NCI-H446 treated with DMSO at 0.1 percent for 48 hours (cell line): Measurements from ENCODE around the gene SNX21.

ENCODE experiments used
- DNase-seq: peaks from one replicate; lab custom pipeline; 2025; lab: John Stamatoyannopoulos, UW

The SNX21 gene

DNA sequence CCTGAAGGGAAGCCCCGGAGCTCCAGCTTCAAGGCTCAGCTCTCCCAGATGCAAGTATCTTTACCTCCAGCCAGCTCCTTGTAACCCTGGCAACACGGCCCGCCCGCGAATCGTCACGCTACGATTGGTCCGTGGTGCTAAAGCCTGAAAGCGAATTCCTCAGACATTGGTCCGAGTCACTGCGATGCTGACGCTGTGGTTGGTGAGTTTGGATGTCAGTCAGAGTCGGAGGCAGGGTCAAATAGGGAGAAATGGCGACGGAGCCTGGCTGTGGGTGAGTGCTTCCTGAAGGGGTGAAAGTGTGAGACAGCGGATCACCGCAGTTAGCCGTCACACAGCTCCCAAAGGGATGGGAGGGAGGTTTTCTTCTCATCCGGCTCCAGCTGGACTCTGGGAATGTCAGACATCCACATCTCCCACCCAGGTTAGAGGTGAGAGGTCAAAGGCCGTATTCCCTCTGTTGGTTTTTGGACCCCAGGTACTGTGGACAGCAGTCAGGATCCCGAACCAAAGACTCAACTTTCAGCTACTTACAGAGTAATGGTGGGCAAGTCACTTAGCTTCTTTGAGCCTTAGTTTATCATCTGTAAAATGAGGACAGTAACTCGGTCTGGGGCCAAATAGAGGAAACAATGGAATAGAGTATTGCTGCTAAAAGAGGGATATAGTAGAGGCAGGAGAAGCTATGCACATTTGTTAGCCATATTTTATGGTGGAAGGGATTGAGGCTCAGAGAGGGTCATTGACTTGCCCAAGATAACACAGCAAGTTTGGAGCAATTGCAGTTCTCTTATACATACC lies 47.6 kb downstream of the SNX21 start, which contains the start of gene ZSWIM1:
Gene ZSWIM1 (plus strand): TSS at position 240 of the 801 bp plus-strand sequence. CDS start 1,366 bp downstream, outside the sequence.
- peak; percentile 97 for DNase-seq

DNA sequence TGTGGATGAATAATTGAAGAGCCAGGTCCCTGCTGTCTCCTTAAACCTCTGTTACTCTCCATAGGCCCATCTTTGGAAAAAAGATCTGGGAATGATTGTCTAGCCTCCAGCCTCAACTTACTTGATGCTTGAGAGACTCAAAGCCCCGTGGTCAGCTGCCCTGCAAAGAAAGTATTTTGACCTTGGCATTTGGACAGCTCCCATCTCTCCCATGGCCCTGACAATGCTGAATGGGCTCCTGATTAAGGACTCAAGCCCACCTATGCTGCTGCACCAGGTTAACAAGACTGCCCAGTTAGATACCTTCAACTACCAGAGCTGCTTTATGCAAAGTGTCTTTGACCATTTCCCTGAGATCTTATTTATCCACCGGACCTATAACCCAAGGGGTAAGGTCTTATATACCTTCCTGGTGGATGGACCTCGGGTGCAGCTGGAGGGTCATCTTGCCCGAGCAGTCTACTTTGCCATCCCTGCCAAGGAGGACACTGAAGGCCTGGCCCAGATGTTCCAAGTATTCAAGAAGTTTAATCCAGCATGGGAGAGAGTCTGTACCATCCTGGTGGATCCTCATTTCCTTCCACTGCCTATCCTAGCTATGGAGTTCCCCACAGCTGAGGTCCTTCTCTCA lies 49.0 kb downstream of the SNX21 start:
- no peak for DNase-seq

DNA sequence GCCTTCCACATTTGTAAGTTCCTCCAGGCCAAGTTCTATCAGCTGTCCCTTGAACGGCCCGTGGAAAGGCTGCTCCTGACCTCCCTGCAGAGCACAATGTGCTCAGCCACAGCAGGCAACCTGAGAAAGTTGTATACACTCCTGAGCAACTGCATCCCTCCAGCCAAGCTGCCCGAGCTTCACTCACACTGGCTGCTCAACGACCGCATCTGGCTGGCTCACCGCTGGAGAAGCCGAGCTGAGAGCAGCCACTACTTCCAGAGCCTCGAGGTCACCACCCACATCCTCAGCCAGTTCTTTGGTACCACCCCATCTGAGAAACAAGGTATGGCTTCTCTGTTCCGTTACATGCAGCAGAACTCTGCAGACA lies 49.5 kb downstream of the SNX21 start:
- no peak for DNase-seq

DNA sequence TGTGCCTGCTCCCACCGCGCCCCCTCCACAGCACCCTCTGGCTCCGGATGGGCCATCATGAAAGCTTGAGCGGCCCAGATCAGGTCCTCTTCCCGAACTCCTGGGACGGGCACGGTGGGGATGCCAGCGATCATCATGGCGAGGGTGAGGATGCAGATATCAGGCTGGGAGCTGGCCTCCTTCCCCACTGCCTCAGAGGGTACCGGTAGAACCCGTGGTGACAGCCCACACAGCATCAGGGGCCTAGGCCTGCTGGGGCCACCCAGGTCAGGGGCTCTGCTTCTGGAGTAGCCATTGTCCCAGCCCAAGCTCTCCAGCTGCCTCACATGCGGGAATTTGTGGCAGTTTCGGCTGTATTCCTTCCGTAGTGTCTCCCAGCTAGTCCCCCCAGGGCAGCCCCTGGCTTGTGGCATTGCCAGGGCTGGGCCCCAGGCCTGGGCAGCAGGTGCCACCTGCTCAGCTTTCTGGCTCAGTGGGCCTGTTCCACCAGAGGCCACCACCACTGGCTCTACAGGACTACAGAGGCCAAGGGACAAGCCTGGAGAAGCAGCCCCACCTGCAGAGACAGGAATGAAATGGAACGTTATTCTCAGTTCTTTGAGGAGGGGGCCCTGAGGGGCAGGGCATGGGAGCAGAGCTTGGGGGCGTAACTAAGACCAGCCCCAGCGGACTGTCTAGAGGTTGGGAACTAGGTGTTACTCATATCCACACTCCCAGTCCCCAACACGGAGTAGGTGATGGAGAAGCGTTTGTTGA lies 53.2 kb downstream of the SNX21 start:
- DNase-seq: no peak

DNA sequence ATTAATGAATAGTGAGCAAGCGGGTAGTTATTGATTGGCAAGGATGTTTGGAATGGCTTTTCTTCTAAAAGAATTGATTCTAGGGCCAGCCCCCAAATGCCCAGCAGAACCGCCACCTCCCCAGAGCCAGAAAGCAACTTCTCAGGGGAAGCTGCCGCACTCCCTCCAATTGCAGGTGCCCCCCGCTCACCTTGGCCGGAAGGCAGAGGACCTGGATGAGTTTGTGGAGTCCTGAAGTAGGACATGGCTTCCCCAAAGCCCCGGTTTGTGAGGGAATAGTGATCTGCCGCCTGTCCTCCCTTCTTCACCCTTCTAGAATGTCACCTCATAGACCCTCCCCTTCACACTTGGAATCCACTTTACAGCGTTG lies 53.7 kb downstream of the SNX21 start, which contains the start of gene SPATA25:
Gene SPATA25 (minus strand): TSS at position 277 of the 370 bp plus-strand sequence. CDS start 32 bp downstream, at position 245.
- no peak for DNase-seq

DNA sequence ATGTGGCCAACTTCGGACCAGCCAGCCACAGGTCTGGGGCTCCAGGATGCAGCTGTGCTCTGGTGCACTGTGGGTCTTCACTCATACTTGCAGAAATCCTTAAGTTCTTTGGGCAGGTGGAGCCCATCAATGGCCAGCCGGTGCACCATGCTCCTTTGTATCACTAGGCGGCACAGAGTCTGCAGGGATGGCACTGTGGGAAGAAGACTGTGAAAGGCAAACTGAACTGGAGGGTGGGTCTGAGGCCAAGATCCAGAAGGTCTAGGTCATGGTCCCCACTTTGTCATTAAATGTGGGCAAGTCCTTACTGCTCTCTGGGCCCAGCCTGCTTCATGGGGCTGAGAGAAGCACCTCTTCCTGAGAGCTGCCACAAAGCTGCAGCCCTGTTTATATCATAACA lies 55.1 kb downstream of the SNX21 start:
- DNase-seq: no peak

DNA sequence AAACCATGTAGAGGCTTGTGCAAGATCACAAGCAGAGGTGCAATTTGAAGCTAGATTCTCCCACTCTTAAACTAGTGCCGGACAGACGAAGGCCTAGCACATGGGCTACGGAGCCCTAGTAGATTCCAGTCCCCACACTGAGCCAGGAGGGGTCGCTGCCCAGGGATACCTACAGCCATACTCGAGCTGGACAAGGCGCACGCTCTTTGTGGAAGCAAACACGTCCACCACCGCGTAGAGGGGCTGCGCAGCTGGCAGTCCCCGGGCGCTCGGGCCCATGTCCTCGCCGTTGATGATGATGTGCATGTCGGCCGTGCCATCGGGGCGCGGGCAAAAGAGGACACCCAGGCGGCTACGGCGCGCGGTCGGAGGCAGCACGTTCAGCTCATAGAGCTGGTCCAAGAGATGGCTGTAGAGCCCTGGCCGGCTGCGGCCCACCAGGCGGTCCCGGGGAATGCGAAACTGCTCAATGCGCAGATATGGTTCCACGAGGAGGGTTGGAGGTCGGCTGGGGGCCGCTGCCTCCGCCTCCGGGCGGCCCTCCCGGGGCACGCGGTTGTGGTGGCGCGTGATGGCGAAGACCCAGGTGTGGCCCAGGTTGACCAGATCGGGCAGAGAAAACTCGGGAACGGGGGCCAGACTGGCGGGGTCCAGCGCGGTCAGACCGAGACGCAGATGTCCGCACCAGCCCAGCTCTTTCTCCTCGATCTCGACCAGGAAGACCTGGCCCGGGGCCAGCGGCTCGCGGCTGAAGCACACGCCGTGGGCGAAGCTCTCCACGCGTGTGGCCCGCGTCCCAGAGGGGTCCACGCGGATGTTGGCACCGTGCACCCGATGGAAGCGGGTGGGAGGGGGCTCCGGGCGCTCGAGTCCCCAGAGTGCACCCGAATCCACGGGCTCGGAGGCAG lies 56.7 kb downstream of the SNX21 start:
- DNase-seq: no peak

DNA sequence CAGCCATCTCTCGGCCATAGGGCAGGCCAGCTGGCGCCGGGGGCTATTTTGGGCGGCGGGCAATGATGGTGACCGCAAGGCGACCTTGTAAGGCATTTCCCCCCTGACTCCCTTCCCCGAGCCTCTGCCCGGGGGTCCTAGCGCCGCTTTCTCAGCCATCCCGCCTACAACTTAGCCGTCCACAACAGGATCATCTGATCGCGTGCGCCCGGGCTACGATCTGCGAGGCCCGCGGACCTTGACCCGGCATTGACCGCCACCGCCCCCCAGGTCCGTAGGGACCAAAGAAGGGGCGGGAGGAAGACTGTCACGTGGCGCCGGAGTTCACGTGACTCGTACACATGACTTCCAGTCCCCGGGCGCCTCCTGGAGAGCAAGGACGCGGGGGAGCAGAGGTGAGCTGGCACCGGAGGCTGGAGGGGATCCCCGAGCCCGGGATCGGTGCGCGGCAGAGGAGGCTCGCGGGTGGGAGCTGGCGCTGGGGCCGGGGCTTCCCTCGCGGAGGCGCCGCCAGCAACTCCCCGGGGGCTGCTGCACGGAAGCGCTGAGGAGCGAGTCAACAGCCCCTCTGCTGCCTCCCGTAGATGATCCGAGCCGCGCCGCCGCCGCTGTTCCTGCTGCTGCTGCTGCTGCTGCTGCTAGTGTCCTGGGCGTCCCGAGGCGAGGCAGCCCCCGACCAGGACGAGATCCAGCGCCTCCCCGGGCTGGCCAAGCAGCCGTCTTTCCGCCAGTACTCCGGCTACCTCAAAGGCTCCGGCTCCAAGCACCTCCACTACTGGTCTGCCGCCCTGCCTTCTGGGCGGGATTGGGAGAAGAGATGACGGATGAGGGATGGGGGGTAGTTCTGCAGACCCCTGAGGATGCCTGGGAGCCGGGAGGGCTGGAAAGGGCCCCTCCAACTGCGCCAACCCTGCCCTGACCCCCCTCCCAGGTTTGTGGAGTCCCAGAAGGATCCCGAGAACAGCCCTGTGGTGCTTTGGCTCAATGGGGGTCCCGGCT lies 57.7 kb downstream of the SNX21 start, which contains the start of the genes CTSA and NEURL2:
Gene CTSA (plus strand): TSS at position 351 of the 999 bp plus-strand sequence. CDS start 234 bp downstream, at position 585.
Gene NEURL2 (minus strand): TSS at position 224 of the 999 bp plus-strand sequence. CDS start 217 bp downstream, at position 7.
- peak; percentile 60 for DNase-seq

DNA sequence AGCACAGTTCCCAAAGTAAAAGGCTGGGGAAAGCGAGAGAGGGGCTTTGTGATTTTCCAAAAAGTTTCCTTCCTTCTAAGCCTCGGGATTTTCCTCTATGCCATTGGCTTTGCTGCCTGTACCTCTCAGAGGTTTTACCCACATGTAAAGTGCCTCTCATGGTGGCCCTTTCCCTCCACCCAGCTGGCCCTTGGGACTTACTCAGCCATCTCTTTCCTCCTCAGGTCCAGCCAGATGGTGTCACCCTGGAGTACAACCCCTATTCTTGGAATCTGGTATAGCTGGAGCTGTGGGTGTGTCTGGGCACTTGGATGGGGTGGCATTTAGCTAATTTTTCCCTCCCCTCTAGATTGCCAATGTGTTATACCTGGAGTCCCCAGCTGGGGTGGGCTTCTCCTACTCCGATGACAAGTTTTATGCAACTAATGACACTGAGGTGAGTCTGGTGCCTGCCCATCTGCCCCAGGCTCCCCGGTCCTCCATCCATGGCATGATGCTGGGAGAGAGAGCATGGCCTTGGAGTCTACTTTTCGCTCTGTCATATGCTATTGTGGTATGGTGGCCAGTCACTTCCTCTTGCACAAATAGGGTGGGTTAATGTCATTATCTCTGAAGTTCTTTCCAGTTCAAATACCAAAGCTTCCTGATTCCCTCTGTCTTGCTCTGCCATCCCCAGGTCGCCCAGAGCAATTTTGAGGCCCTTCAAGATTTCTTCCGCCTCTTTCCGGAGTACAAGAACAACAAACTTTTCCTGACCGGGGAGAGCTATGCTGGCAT lies 58.6 kb downstream of the SNX21 start:
- no peak for DNase-seq
